Measurements from ENCODE around the gene MYH1.

- TF ChIP-seq CTCF (IDR thresholded peaks at IDR 0.05) (no peak), POLR2AphosphoS5 (IDR thresholded peaks at IDR 0.05) (no peak), POLR2A (IDR thresholded peaks at IDR 0.05) (no peak)
Observed at GRCh38 chr17:10563991-10564660, 45.8 kb upstream of the MYH1 start.
